ENCODE results near the gene CXorf49.
A peak's percentile ranks its signal among the peaks of the same experiment; 100 is the strongest.
"Not testable (repeated sequence)": the region's sequence is repeated elsewhere in the genome, so short reads cannot be mapped to it uniquely, and the experiment has no call there.

CXorf49 gene

DNA sequence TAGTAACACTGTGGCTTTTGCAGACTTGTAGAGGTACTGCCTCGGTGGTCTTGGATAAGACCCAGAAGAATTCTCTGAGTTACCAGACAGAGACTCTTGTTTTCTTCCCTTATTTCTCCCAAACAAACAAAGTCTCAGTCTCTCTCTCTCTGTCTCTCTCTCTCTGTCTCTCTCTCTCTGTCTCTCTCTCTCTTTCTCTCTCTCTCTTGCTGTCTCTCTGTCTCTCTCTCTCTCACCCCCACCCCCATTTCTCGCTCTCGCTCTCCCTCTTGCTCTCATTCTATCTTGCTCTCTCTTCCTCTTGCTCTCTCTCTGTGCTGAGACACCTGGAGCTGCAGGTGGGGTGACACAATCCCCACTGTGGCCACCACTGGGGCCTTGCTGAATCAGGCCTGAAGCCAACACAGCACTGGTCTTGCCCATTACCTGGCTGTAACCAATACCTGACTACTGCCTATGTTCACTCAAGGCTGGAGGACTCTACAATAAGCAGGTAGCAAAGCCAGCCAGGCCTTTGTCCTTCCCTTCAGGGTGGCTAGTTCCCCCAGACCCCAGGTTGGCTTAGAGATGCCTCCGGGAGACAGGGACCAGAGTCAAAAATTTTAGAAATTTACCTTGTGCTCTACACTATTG is 38.4 kb downstream of the CXorf49 start:
- CTCF ChIA-PET = no interaction called here
- no peak for DNase-seq (ENCODE audit: extremely low spot score)
- POLR2A ChIA-PET = no interaction called here
- TF ChIP-seq, protein P1, sequence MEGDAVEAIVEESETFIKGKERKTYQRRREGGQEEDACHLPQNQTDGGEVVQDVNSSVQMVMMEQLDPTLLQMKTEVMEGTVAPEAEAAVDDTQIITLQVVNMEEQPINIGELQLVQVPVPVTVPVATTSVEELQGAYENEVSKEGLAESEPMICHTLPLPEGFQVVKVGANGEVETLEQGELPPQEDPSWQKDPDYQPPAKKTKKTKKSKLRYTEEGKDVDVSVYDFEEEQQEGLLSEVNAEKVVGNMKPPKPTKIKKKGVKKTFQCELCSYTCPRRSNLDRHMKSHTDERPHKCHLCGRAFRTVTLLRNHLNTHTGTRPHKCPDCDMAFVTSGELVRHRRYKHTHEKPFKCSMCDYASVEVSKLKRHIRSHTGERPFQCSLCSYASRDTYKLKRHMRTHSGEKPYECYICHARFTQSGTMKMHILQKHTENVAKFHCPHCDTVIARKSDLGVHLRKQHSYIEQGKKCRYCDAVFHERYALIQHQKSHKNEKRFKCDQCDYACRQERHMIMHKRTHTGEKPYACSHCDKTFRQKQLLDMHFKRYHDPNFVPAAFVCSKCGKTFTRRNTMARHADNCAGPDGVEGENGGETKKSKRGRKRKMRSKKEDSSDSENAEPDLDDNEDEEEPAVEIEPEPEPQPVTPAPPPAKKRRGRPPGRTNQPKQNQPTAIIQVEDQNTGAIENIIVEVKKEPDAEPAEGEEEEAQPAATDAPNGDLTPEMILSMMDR (IDR thresholded peaks at IDR 0.05; ENCODE audit: control extremely low read depth, extremely low read depth, low read depth, missing control alignments) = no peak

DNA sequence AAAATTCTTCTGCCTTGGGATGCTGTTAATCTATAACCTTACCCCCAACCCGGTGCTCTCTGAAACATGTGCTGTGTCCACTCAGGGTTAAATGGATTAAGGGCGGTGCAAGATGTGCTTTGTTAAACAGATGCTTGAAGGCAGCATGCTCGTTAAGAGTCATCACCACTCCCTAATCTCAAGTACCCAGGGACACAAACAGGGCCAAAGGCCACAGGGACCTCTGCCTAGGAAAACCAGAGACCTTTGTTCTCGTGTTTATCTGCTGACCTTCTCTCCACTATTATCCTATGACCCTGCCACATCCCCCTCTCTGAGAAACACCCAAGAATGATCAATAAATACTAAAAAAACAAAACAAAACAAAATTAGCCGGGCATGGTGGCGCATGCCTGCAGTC is 40.9 kb downstream of the CXorf49 start:
- DNase-seq (ENCODE audit: extremely low spot score); CTCF ChIA-PET; POLR2A ChIA-PET: not testable (repeated sequence)

DNA sequence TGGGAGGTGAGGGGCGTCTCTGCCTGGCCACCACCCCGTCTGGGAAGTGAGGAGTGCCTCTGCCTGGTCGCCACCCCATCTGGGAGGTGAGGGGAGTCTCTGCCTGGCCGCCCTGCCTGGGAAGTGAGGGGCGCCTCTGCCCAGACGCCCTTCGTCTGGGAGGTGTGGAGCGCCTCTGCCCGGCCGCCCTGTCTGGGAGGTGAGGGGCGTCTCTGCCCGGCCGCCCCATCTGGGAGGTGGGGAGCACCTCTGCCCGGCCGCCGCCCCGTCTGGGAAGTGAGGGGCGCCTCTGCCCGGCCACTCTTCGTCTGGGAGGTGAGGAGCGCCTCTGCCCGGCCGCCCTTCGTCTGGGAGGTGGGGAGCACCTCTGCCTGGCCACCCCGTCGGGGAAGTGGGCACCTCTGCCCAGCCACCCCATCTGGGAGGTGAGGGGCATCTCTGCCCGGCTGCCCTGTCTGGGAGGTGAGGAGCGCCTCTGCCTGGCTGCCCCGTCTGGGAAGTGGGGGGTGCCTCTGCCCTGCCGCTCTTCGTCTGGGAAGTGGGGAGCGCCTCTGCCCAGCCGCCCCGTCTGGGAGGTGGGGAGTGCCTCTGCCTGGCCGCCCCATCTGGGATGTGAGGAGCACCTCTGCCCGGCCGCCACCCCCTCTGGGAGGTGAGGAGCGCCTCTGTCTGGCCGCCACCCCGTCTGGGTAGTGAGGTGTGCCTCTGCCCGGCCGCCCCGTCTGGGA is 41.9 kb downstream of the CXorf49 start:
- CTCF ChIA-PET; DNase-seq (ENCODE audit: extremely low spot score): not testable (repeated sequence)

DNA sequence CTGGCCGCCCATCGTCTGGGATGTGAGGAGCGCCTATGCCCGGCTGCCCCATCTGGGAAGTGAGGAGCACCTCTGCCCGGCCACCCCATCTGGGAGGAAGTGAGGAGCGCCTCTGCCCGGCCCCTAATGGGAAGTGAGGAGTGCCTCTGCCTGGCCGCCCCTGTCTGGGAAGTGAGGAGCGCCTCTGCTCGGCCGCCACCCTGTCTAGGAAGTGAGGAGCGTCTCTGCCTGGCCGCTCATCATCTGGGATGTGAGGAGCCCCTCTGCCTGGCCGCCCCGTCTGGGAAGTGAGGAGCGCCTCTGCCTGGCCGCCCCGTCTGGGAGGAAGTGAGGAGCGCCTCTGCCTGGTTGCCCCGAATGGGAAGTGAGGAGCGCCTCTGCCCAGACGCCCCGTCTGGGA is 42.4 kb downstream of the CXorf49 start:
- POLR2A ChIA-PET; CTCF ChIA-PET; DNase-seq (ENCODE audit: extremely low spot score): not testable (repeated sequence)

More for the DNA sequence above, 41.9 kb downstream of the CXorf49 start:
- POLR2A ChIA-PET = not testable (repeated sequence)

DNA sequence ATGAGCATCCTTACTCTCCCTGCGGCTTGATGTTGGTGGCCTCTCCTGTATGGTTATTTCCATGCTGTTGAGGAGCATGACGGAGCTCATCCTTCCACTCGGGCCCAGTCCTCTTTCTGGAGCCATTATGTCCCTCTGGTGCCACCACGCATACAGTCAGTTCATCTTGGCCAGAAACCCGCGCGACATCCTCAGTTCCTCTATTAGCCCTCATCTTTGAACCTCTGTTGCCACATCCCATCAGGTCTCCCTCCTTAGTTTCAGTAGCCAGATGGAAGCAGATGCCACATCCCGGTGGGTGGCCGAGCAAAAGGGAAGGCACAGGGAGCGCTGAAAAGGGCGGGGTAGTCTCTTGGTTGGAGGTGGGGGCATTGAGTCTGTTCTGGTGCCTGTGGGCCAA is 46.1 kb downstream of the CXorf49 start:
- ChIA-PET CTCF (no interaction called here), POLR2A (no interaction called here)
- TF ChIP-seq, protein P1 (IDR thresholded peaks at IDR 0.05; ENCODE audit: control extremely low read depth, extremely low read depth, low read depth, missing control alignments) = no peak
- DNase-seq (ENCODE audit: extremely low spot score) = no peak

DNA sequence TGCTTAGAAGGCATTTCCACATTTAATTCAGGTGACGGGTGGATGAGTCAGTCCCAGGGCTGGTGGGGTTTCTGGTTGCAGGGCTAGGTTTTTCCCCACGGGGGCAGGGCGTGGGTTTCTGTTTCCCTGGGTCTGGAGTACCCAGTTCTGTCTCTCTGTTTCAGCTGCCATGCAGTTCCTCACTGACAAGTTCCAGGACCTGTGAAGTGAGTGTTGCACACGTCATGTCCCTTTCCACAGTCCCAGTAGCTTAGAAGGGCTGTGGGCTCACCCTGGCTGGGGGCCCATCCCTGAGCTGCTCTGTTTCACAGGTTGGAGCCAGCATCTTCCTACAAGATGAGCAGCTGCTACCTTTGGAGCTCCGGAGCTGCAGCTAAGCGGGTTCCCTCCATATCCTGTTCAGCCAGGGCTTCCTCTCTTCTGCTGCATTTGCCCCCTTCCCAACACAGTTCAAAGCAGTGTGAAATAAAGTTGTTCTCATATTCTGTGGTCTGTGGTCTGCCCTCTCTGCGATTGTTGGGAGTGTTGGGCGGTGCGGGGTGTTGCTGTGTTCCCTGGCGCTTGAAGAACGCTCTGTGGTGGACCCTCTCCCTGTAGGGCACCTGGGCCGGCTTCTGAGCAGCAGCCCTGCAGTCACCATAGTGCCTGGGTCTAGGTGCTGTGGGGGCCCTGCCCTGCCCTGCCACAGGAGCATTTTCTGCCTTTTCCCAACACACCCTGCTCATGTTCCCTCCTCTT is 46.9 kb downstream of the CXorf49 start:
- CTCF ChIA-PET = interaction anchor here (0.9 to 1.7 kb wide), 3 partner anchors 189 to 455 kb away, joined by 3 to 5 read pairs (median 5); no protein-coding TSS in a partner anchor
- DNase-seq (ENCODE audit: extremely low spot score) = no peak
- POLR2A ChIA-PET = no interaction called here
- TF ChIP-seq, protein P1 (IDR thresholded peaks at IDR 0.05; ENCODE audit: control extremely low read depth, extremely low read depth, low read depth, missing control alignments) = no peak

DNA sequence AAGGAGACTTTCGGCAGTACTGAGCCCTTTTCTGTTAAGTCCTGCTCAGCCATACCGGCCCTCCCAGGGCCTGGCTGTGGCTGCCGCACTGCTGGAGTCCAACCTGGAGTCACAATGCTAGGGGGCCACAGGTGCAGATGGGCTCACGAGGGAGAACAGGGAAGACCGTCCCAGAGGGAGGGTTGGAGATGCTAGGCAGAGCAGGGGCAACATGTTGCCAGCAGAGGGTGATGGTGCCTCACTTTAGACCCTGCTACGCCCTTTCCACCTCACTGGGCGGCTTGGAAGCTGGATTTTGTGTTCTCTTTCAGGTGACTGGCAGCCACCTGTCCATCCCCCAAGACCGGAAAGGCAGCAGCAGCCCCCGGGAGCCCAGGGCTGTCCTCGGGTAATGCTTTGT is 48.1 kb downstream of the CXorf49 start:
- TF ChIP-seq, protein P1 (IDR thresholded peaks at IDR 0.05; ENCODE audit: control extremely low read depth, extremely low read depth, low read depth, missing control alignments) = peak; percentile 54
- DNase-seq (ENCODE audit: extremely low spot score); POLR2A ChIA-PET: not testable (repeated sequence)
- CTCF ChIA-PET = interaction anchor here (1.7 to 1.9 kb wide), 2 partner anchors 189 to 192 kb away, joined by 5 to 8 read pairs; no protein-coding TSS in a partner anchor

DNA sequence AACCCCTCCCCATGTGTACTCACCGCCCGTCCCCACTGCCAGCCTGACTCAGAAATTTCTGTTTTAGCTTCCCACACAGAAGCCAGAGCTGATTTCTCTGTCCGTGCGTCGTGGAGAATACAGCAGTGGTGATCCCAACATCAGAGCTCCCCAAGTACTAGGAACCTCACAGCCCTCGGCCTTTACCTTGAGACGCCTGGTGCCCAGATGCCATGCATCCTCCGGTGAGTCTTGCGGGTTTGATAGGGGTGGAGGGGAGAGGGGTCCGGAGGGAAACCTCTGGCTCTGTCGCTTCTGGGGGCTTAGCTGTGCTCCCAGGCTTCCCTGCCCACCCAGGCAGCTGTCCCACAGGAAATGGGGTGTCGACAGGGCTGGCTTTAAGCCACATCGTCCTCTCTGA is 48.6 kb downstream of the CXorf49 start:
- ChIA-PET CTCF (interaction anchor here (0.9 to 1.9 kb wide), 2 partner anchors 190 to 192 kb away, joined by 3 to 8 read pairs; no protein-coding TSS in a partner anchor), POLR2A (no interaction called here)
- DNase-seq (ENCODE audit: extremely low spot score) = no peak
- TF ChIP-seq, protein P1 (IDR thresholded peaks at IDR 0.05; ENCODE audit: control extremely low read depth, extremely low read depth, low read depth, missing control alignments) = no peak

All from GM10248 (cell line).